ENCODE data around the gene MYOM3. TPM values are rescaled to one million over a fixed set of nuclear protein-coding genes. Genes with fewer than 3 reads are reported as not detected.

Gene MYOM3
- total and polyA plus RNA-seq, 2 of the 13 experiments (the other 11 are each of a cell fraction or from before 2014, with no cell fraction given), result 5.8 to 15.3 TPM

- no peak for TF ChIP-seq GMEB2 (CRISPR knock-in tag; IDR thresholded peaks at IDR 0.05; ENCODE audit: low read depth)
- TF ChIP-seq ZXDC (CRISPR knock-in tag; IDR thresholded peaks at IDR 0.05), result no peak; the same call in 1 of the 2 replicates
- TF ChIP-seq PAWR (CRISPR knock-in tag; IDR thresholded peaks at IDR 0.05; ENCODE audit: borderline replicate concordance), result no peak
- no peak for TF ChIP-seq PHF20 (CRISPR knock-in tag; IDR thresholded peaks at IDR 0.05)
- no peak for TF ChIP-seq ZSCAN5A (CRISPR knock-in tag; IDR thresholded peaks at IDR 0.05; ENCODE audit: borderline replicate concordance)
- TF ChIP-seq E2F1 (CRISPR knock-in tag; IDR thresholded peaks at IDR 0.05), result no peak
- TF ChIP-seq ZBTB1 (CRISPR knock-in tag; IDR thresholded peaks at IDR 0.05; ENCODE audit: borderline replicate concordance), result no peak
- TF ChIP-seq HNF1B (CRISPR knock-in tag; IDR thresholded peaks at IDR 0.05), result peak; percentile 6; the same call in 1 of the 2 replicates
- no peak for TF ChIP-seq SKIL (CRISPR knock-in tag; IDR thresholded peaks at IDR 0.05; ENCODE audit: borderline replicate concordance)
- no peak for TF ChIP-seq RBAK (CRISPR knock-in tag; IDR thresholded peaks at IDR 0.05)
- TF ChIP-seq TOPORS (CRISPR knock-in tag; IDR thresholded peaks at IDR 0.05), result no peak
- TF ChIP-seq POGZ (CRISPR knock-in tag; IDR thresholded peaks at IDR 0.05), result no peak
- no peak for TF ChIP-seq SMARCC2 (IDR thresholded peaks at IDR 0.05)
- no peak for TF ChIP-seq ZNF460 (CRISPR knock-in tag; IDR thresholded peaks at IDR 0.05; ENCODE audit: borderline replicate concordance)
- no peak for TF ChIP-seq ZNF530 (CRISPR knock-in tag; IDR thresholded peaks at IDR 0.05; ENCODE audit: low read depth)
These were observed 8.2 kb upstream of the MYOM3 start (continued) for GRCh38 chr1:24119859-24120756.

Data from HepG2 (cell line).